AG04449 (cell line): ENCODE results near the gene KRT2.

ENCODE experiments used
- CTCF ChIA-PET: fragments of 350-600 bp; formaldehyde crosslinking; extraction: SDS; loops from one replicate; lab custom pipeline; 2021; ENCODE audit warnings: antibody characterized with exemption; lab: Yijun Ruan, JAX
- POLR2A ChIA-PET: fragments of 400-600, 350-600 bp; formaldehyde crosslinking; extraction: SDS; loops from one replicate; lab custom pipeline; 2020; ENCODE audit warnings: antibody characterized with exemption, inconsistent platforms; lab: Yijun Ruan, JAX
- DNase-seq: peaks from one replicate; pipeline ENCODE4 v3.0.0-alpha.2; 2010; ENCODE audit warnings: low read depth, low spot score
- H3K4me3 ChIP-seq: 2 replicates; pipeline ENCODE4 v1.5.1; 2011; ENCODE audit warnings: low read depth, mild to moderate bottlenecking, control low read depth, low read length
- CTCF ChIP-seq: IDR thresholded peaks from one replicate; pipeline ENCODE4 v1.5.1; 2011; ENCODE audit warnings: mild to moderate bottlenecking, moderate library complexity, low read length, control low read depth, inconsistent platforms; ENCODE audit not compliant: insufficient read depth; ENCODE audit errors: missing control alignments

The KRT2 gene

GRCh38 chr12:52618866-52619265, 33.1 kb downstream of the KRT2 start:
- H3K4me3 ChIP-seq = no peak overlapping the region
- POLR2A ChIA-PET = no interaction called here
- TF ChIP-seq CTCF = no peak
- CTCF ChIA-PET = no interaction called here
- no peak for DNase-seq

- no peak within 1 kb of the TSS for H3K4me3 ChIP-seq
- POLR2A ChIA-PET = no interaction called here
- DNase-seq = no peak
- TF ChIP-seq CTCF = no peak
- CTCF ChIA-PET = no interaction called here
Measured at GRCh38 chr12:52618216-52618615, 33.8 kb downstream of the KRT2 start, which contains the start of gene KRT73. Gene KRT73, minus strand, starts transcription at chr12:52618559. Its CDS starts 35 bp downstream, at chr12:52618524.

GRCh38 chr12:52617403-52617785, 34.6 kb downstream of the KRT2 start:
- no peak overlapping the region for H3K4me3 ChIP-seq
- CTCF ChIA-PET = interaction anchor here (1.1 kb wide), 1 partner anchor 245 kb away, joined by 4 read pairs; no protein-coding TSS in a partner anchor
- no peak for TF ChIP-seq CTCF
- POLR2A ChIA-PET = no interaction called here
- no peak for DNase-seq

- TF ChIP-seq CTCF = no peak
- ChIA-PET CTCF (interaction anchor here (1.1 kb wide), 1 partner anchor 245 kb away, joined by 4 read pairs; no protein-coding TSS in a partner anchor), POLR2A (no interaction called here)
- H3K4me3 ChIP-seq = no peak overlapping the region
- no peak for DNase-seq
Measured at GRCh38 chr12:52616680-52617402, 35.2 kb downstream of the KRT2 start.

- ChIA-PET CTCF (no interaction called here), POLR2A (no interaction called here)
- no peak overlapping the region for H3K4me3 ChIP-seq
- no peak for DNase-seq
- TF ChIP-seq CTCF = no peak
Measured at GRCh38 chr12:52615912-52616311, 36.1 kb downstream of the KRT2 start.

- CTCF ChIA-PET = no interaction called here
- H3K4me3 ChIP-seq = no peak overlapping the region
- POLR2A ChIA-PET = no interaction called here
- DNase-seq = no peak
- TF ChIP-seq CTCF = no peak
Measured at GRCh38 chr12:52615208-52615868, 36.7 kb downstream of the KRT2 start.
